22Rv1 (cell line): ENCODE data around the gene DTX2.
"Not testable (repeated sequence)": the region's sequence is repeated elsewhere in the genome, so short reads cannot be mapped to it uniquely, and the experiment has no call there.

ENCODE experiments used
- ZFX ChIP-seq: fragments of 450-650 bp; IDR thresholded peaks from 2 replicates; pipeline ENCODE4 v1.6.1; 2017; ENCODE audit warnings: antibody characterized with exemption, borderline replicate concordance
- TF ChIP-seq, protein P1 (sequence below): fragments of 450-650 bp; IDR thresholded peaks from 2 replicates; pipeline ENCODE4 v1.5.1; 2017; ENCODE audit warnings: mild to moderate bottlenecking

DNA sequence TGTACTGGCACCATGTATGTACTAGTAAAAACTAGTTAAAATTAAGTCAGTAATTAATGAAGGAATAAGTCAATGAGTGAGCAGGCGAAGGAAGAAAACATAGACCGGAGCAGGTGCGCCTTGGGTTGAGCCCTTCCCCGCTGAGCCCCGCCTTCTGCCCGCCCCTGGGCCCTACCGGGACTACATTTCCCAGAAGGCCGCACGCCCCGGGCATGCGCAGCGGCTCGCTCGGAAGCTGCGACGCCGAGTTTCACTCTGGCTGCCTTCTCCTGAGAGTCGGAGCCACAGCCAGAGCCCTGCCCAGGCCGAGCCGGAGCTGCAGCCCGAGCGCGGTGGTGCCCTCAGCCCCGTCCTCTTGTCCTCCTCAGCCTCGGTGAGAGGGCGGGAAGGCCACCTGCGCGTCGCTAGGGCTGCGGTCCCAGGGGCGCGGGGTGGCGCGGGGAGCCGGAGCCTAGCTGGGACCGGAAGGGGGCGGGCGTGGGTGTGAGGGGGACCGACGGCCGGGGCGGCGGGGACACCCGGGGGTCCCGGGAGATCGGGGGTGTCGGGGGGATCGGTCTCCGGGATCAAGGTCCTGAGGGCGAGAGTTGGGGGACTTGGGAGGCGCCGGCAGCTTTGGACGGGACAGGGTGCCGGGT, at the start of gene DTX2:
- TF ChIP-seq, protein P1, sequence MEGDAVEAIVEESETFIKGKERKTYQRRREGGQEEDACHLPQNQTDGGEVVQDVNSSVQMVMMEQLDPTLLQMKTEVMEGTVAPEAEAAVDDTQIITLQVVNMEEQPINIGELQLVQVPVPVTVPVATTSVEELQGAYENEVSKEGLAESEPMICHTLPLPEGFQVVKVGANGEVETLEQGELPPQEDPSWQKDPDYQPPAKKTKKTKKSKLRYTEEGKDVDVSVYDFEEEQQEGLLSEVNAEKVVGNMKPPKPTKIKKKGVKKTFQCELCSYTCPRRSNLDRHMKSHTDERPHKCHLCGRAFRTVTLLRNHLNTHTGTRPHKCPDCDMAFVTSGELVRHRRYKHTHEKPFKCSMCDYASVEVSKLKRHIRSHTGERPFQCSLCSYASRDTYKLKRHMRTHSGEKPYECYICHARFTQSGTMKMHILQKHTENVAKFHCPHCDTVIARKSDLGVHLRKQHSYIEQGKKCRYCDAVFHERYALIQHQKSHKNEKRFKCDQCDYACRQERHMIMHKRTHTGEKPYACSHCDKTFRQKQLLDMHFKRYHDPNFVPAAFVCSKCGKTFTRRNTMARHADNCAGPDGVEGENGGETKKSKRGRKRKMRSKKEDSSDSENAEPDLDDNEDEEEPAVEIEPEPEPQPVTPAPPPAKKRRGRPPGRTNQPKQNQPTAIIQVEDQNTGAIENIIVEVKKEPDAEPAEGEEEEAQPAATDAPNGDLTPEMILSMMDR, result not testable (repeated sequence)
- not testable (repeated sequence) for TF ChIP-seq ZFX
